B cell (primary cell): ENCODE results near the gene RPLP1. TPM values are rescaled to one million over a fixed set of nuclear protein-coding genes. Genes with fewer than 3 reads are reported as not detected.

Experiments used
- ATAC-seq: fragments of 200-7000 bp; cut with Tn5 transposase; one replicate; pipeline ENCODE4 v1.10.0; 2021; ENCODE audit warnings: low read depth, mild to moderate bottlenecking, moderate number of reproducible peaks, moderate library complexity
- CTCF ChIA-PET: fragments of 350-600 bp; sonication (Branson Sonifier 250); formaldehyde crosslinking; loops from one replicate; lab custom pipeline; 2021; ENCODE audit warnings: antibody characterized with exemption, inconsistent platforms; lab: Charles Lee
- POLR2A ChIA-PET: fragments of 350-600 bp; sonication (Branson Sonifier 250); formaldehyde crosslinking; loops from one replicate; lab custom pipeline; 2021; ENCODE audit warnings: antibody characterized with exemption; lab: Charles Lee
- DNase-seq: peaks from one replicate; pipeline ENCODE4 v3.0.0; 2013
- H2AFZ ChIP-seq: 2 replicates; pipeline ENCODE4 v1.6.1; 2012; ENCODE audit warnings: mild to moderate bottlenecking, low read depth, low read length; ENCODE audit not compliant: insufficient read depth, poor library complexity, severe bottlenecking
- H3K27ac ChIP-seq, 2 donors: 1 replicate in 1 of 2; 2 replicates in 1 of 2; pipeline ENCODE4 v1.5.1; 2012 to 2013; ENCODE audit warnings: low read length in 2 of 2, mild to moderate bottlenecking in 2 of 2, moderate library complexity in 1 of 2
- H3K27me3 ChIP-seq, 4 experiments: fragments of 200-600 bp in 1 of 4; sonication (generic) in 1 of 4; replicated peaks in 1 of 4; 1 replicate in 2 of 4; 2 replicates in 2 of 4; pipeline versions ENCODE4 v1.6.1 to v1.7.0; 2013 to 2016; ENCODE audit warnings: low read length in 3 of 4, mild to moderate bottlenecking in 2 of 4, mixed read lengths in 1 of 4, moderate library complexity in 1 of 4; ENCODE audit not compliant: insufficient read depth in 4 of 4, control insufficient read depth in 3 of 4; ENCODE audit errors: control extremely low read depth in 1 of 4
- H3K36me3 ChIP-seq, 2 experiments: replicated peaks in 1 of 2; 1 replicate in 1 of 2; 2 replicates in 1 of 2; pipeline versions ENCODE4 v1.6.1 to v1.7.1; 2013; ENCODE audit warnings: low read length in 1 of 2; ENCODE audit not compliant: insufficient read depth in 2 of 2, control insufficient read depth in 1 of 2; ENCODE audit errors: control extremely low read depth in 1 of 2, extremely low read depth in 1 of 2
- H3K4me1 ChIP-seq, 2 donors: fragments of 200-600 bp in 1 of 2; sonication (generic) in 1 of 2; 1 replicate in 1 of 2; 2 replicates in 1 of 2; pipeline versions ENCODE4 v1.5.1 to v1.6.1; 2013 to 2017; ENCODE audit warnings: low read length in 2 of 2; ENCODE audit not compliant: control insufficient read depth in 2 of 2, insufficient read depth in 2 of 2
- H3K4me2 ChIP-seq: replicated peaks from 2 replicates; pipeline ENCODE3; 2012; ENCODE audit warnings: mild to moderate bottlenecking, low read depth, low read length; ENCODE audit not compliant: poor library complexity, severe bottlenecking
- H3K4me3 ChIP-seq, 5 experiments: fragments of 200-600 bp in 1 of 5; sonication (generic) in 1 of 5; 1 replicate in 3 of 5; 2 replicates in 2 of 5; pipeline versions ENCODE4 v1.5.1 to v1.7.0; 2011 to 2016; ENCODE audit warnings: low read length in 4 of 5, mild to moderate bottlenecking in 4 of 5, low read depth in 2 of 5, control low read depth in 1 of 5, moderate library complexity in 1 of 5; ENCODE audit not compliant: insufficient read depth in 1 of 5; ENCODE audit errors: control extremely low read depth in 1 of 5, extremely low read depth in 1 of 5
- H3K79me2 ChIP-seq: fragments of 200-600 bp; sonication (generic); one replicate; pipeline ENCODE4 v1.6.0; 2016; ENCODE audit warnings: low read length; ENCODE audit not compliant: control insufficient read depth, insufficient read depth
- H3K9ac ChIP-seq: fragments of 200-600 bp; sonication (generic); 2 replicates; pipeline ENCODE4 v1.6.1; 2017; ENCODE audit warnings: mild to moderate bottlenecking, low read length, moderate library complexity
- H3K9me3 ChIP-seq, 3 donors: one replicate each; pipeline versions ENCODE4 v1.6.1 to v1.7.1; 2013; ENCODE audit warnings: low read length in 2 of 3; ENCODE audit not compliant: control insufficient read depth in 2 of 3, insufficient read depth in 1 of 3; ENCODE audit errors: control extremely low read depth in 1 of 3
- H4K20me1 ChIP-seq: 2 replicates; pipeline ENCODE4 v1.6.0; 2012; ENCODE audit warnings: mild to moderate bottlenecking, low read length; ENCODE audit not compliant: insufficient read depth, control insufficient read depth, poor library complexity, severe bottlenecking
- H3K27ac Mint-ChIP-seq: one replicate; pipeline ENCODE4 v1.8.0; 2021; ENCODE audit warnings: mixed read lengths
- H3K27me3 Mint-ChIP-seq: one replicate; pipeline ENCODE4 v1.8.0; 2021; ENCODE audit warnings: mixed read lengths
- H3K4me1 Mint-ChIP-seq: one replicate; pipeline ENCODE4 v1.8.0; 2021; ENCODE audit warnings: mixed read lengths
- H3K4me3 Mint-ChIP-seq: one replicate; pipeline ENCODE4 v1.8.0; 2021; ENCODE audit warnings: mixed read lengths
- H3K9me3 Mint-ChIP-seq: one replicate; pipeline ENCODE4 v1.8.0; 2022; ENCODE audit warnings: mixed read lengths; ENCODE audit not compliant: insufficient read depth
- EZH2 ChIP-seq: IDR thresholded peaks from 2 replicates; pipeline ENCODE4 v1.6.1; 2012; ENCODE audit warnings: borderline replicate concordance, low read depth, mild to moderate bottlenecking, moderate library complexity, low read length; ENCODE audit not compliant: insufficient read depth, poor library complexity, severe bottlenecking
- WGBS: methylation state at CpG from one replicate; pipeline ENCODE4 v1.1.5; 2013; ENCODE audit warnings: missing lambda C conversion rate; ENCODE audit not compliant: insufficient coverage; 5-methylcytosine and 5-hydroxymethylcytosine counted together
- intact Hi-C: fragments of 100-400 bp; cut with micrococcal nuclease; formaldehyde crosslinking; loops from one replicate; pipeline ENCODE4 v1.10.0; 2022
- polyA plus RNA-seq: library from polyadenylated mRNA; depleted of rRNA; stranded (reverse); fragments of >200 nt; gene quantifications from 2 replicates; pipeline ENCODE4 v1.2.3, GENCODE V29; 2012
- small RNA-seq: library from RNA; depleted of rRNA; stranded (forward); fragments of <200 nt; gene quantifications from one replicate; pipeline ENCODE3, GENCODE V24; 2012; ENCODE audit warnings: low replicate concordance, low read depth; ENCODE audit not compliant: insufficient read length
- total RNA-seq, 2 donors: library from RNA; stranded (reverse); fragments of 120-200 nt in 1 of 2; gene quantifications; 1 replicate in 1 of 2; 2 replicates in 1 of 2; pipeline versions ENCODE4 v1.2.3 to v1.2.4, GENCODE V29; 2013 to 2022
- TF ChIP-seq, protein P1 (sequence below): fragments of 200-600 bp; IDR thresholded peaks from one replicate; pipeline ENCODE4 v1.8.0; 2022; ENCODE audit warnings: antibody characterized with exemption, mild to moderate bottlenecking

RPLP1 gene
- total and polyA plus RNA-seq, 2 donors (not counting 1 experiment from before 2014, with no cell fraction given) = 2,373 to 2,470 TPM

DNA sequence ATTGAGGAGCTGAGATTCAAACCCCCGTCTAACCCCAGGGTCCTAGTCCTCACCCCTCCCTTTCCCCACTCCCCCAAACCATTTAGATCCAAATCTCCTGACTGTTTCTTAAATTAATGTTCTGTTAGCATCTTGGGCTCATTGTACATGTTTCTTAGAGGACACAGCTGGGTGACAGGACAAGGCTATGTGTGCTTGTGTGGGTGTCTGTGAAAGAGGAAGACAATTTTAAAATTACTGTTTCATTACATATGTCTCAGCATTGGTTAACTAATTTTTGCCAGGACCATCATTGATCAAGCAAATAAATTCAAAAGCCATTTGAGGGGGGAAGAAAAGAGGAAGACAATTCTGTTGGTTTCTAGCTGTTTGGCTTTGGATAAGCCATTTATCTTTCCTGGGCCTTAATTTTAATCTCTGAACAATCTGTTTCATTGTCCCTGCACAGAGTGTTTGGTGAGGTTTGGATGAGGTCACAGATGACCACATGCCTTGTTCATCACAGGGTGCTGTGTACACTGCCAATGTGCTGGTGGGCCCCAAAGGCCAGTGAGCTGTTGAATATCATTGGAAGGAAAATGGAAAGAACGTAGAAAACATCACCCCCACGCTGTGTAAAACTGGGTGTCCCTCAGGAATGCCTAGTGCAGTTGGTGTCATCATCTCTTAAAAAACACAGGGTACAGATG lies 51.9 kb downstream of the RPLP1 start:
- intact Hi-C loops = no loop called here
- no peak for TF ChIP-seq EZH2
- TF ChIP-seq, protein P1, sequence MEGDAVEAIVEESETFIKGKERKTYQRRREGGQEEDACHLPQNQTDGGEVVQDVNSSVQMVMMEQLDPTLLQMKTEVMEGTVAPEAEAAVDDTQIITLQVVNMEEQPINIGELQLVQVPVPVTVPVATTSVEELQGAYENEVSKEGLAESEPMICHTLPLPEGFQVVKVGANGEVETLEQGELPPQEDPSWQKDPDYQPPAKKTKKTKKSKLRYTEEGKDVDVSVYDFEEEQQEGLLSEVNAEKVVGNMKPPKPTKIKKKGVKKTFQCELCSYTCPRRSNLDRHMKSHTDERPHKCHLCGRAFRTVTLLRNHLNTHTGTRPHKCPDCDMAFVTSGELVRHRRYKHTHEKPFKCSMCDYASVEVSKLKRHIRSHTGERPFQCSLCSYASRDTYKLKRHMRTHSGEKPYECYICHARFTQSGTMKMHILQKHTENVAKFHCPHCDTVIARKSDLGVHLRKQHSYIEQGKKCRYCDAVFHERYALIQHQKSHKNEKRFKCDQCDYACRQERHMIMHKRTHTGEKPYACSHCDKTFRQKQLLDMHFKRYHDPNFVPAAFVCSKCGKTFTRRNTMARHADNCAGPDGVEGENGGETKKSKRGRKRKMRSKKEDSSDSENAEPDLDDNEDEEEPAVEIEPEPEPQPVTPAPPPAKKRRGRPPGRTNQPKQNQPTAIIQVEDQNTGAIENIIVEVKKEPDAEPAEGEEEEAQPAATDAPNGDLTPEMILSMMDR = no peak
- Histone ChIP-seq H3K4me3 (no peak overlapping the region), H3K4me2 (no peak overlapping the region), H4K20me1 (no peaks in the 10 kb centered on the region), H3K9ac (no peak overlapping the region), H3K27ac (no peak overlapping the region), H2AFZ (no peak overlapping the region), H3K79me2 (no peaks in the 10 kb centered on the region), H3K9me3 (no peaks in the 10 kb centered on the region), H3K36me3 (no peaks in the 10 kb centered on the region), H3K27me3 (peaks cover 0 to 10% (median 1%) of the 10 kb centered on the region in 4 experiments), H3K4me1 (no peaks in the 10 kb centered on the region)
- POLR2A ChIA-PET = no interaction called here
- no peak for DNase-seq
- Mint-ChIP-seq H3K9me3 (no peaks in the 10 kb centered on the region), H3K27me3 (peaks cover 11% of the 10 kb centered on the region), H3K4me1 (no peaks in the 10 kb centered on the region), H3K27ac (no peak overlapping the region), H3K4me3 (no peak overlapping the region)
- CTCF ChIA-PET = interaction anchor here (0.5 to 1.3 kb wide), 3 partner anchors 9 to 190 kb away, joined by 3 read pairs; no protein-coding TSS in a partner anchor
- no peak for ATAC-seq
- WGBS = 100% methylated on average over 2 of the region's 3 CpGs

Small RNA genes within 50 kb of the gene (small RNA-seq; reads per million reads assigned to genes)
- not detected for gene RF00012

Other genes with a start within 250 kb of the RPLP1 start
- not detected in 2 replicates for gene PAQR5, start 153.9 kb upstream of the RPLP1 start, total RNA-seq
- not detected in 2 replicates for gene PAQR5, start 153.9 kb upstream of the RPLP1 start, polyA plus RNA-seq
- gene KIF23, start 38.5 kb upstream of the RPLP1 start, total RNA-seq = 0.30 and 0.41 TPM in 2 replicates
- gene KIF23, start 38.5 kb upstream of the RPLP1 start, polyA plus RNA-seq = 0.34 and 0.81 TPM in 2 replicates